ENCODE results near the gene FAM222A. TPM values are rescaled to one million over a fixed set of nuclear protein-coding genes. Genes with fewer than 3 reads are reported as not detected.

FAM222A gene
- total and polyA plus RNA-seq, 2 of the 8 experiments (the other 6 are each of a cell fraction or from before 2014, with no cell fraction given): 0.94 to 1.1 TPM

DNA sequence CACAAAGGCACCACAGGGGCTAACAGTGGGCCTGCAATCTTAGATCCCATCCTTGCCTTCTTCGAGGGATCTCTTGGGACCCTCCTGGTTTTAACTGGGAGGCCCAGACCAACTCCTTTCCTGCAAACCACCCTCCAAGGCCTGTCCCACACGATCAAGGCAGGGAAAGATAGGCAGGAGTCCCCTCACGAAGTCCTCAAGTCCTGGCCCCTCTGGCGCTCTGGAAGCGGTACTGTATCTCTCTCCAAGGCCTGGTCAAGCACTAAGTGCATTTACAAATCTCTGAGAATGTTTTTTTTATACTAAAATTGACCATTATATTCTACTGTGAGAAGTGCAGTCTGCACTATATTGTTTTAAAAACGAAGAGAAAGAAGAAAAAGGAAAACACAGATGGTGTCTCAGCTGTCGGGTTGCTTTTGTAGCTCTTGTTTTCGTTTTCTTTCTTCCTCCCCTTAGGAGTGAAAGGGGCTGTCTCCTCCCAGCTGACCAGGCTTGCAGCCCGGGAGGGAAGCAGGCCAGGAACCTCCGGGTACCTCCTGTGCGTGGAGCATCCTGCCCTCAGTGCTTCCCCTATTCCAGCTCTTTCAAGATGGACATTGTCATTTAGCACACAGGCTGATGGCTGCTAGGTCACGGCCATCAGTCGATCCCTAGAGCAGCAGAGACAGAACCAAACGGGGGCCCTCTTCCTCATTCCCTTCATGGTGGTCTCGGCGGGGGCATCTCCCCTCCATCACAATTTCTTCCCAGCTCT lies 56.7 kb downstream of the FAM222A start (continued):
- TF ChIP-seq SP2 (IDR thresholded peaks at IDR 0.05; ENCODE audit: low read length) (no peak), SIN3A (conservative IDR thresholded peaks at IDR 0.05 in 1 of 2, IDR thresholded peaks at IDR 0.05 in 1 of 2; ENCODE audit: low read depth in 1 of 2, low read length in 2 of 2) (no peak), TCF12 (IDR thresholded peaks at IDR 0.05; ENCODE audit: low read depth, low read length) (no peak), PHF8 (conservative IDR thresholded peaks at IDR 0.05; ENCODE audit: low read depth, low read length) (no peak), GTF2F1 (IDR thresholded peaks at IDR 0.05; ENCODE audit: borderline replicate concordance, low read depth, low read length) (no peak)
- TF ChIP-seq, protein P1, sequence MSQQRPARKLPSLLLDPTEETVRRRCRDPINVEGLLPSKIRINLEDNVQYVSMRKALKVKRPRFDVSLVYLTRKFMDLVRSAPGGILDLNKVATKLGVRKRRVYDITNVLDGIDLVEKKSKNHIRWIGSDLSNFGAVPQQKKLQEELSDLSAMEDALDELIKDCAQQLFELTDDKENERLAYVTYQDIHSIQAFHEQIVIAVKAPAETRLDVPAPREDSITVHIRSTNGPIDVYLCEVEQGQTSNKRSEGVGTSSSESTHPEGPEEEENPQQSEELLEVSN (IDR thresholded peaks at IDR 0.05): no peak
